Fibroblast of skin of left quadriceps (primary cell): ENCODE measurements around the gene MB.

ENCODE experiments used
- DNase-seq, 2 experiments: peaks; one replicate each; pipeline ENCODE4 v3.0.0-alpha.2; 2013; ENCODE audit warnings: low read depth in 2 of 2

The MB gene

DNA sequence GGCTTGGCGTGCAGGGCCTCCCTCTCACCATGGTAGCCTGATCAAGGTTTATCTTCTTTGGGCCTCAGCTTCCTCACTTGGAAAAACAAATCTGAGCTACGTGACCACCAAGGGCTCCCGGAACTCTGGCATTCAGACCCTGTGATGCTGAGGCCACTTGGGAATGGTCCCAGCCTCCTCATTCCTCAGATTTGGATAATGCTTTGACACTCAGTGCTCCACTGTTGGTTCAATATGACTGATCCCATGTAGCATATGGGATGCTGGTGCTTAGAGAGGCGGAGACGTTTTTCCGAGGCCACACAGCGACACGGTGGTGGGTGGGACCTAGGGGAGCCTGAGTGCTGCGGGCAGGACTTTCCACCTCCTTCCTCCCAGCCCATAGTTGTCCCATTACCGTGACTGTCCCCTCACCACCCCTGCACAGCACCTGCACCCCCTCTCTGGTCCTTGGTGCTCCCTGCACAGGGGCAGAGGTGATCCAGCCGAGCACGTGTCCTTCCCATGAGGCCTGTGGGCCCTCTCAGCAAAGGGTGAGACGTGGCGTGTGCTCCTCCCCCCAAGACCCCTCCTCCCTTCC is 23.1 kb downstream of the MB start:
- DNase-seq = no peak

DNA sequence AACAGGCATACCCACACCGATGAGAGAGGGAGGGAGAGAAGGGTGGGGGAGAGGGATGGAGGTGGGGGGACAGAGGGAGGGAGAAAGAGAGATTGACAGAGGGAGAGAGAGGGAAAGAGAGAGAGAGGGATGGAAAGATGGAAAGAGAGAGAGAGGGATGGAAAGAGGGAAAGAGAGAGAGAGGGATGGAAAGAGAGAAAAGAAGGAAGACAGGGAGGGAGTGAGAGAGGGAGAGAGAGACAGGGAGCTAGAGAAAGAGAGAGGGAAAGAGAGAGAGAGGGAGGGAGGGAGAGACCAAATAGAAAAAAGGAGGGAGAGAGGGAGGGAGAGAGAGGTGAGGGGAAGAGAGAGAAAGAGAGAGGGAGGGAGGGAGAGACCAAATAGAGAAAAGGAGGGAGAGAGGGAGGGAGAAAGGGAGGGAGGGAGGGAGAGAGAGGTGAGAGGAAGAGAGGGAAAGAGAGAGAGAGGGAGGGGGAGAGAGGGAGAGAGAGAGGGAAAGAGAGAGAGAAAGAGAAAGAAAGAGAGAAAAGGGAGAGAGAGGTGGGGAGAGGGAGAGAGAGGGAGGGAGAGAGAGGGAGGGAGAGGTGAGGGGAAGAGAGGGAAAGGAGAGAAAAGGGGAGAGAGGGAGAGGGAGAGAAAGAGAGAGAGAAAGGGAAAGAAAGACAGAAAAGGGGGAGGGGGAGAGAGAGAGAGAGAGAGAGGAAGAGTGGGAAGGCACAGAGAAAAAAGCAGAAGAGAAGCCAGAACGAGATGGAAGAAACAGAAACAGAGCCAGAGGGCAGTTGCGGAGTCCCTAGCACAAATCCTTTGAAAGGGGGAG is 23.8 kb downstream of the MB start:
- no peak for DNase-seq

DNA sequence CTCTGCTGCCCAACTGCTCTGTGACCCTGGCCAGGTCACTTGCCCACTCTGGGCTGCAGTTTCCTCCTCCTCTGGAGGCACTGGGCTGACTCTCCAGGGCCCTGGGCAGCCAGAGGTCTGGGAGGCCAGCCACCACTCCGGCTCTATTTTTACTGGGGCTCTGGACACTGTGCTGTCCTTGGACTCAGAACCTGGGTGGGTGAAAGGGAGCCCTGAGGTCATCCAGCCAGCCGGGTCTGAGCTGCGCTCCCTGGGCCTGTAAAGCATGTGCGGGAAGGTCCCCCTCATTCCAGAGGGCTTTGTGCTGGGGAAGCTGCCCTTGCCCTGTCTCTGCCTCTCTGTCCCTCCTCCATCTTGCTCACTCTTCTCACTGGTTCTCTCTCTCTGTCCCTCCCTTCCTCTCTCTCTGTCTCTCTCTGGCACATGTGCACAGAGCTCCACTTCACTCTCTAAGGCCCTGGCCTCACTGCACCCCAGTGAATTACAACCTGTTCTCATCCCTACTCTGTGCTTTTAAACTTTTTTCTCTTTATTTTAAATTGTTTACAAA is 24.6 kb downstream of the MB start:
- no peak for DNase-seq

DNA sequence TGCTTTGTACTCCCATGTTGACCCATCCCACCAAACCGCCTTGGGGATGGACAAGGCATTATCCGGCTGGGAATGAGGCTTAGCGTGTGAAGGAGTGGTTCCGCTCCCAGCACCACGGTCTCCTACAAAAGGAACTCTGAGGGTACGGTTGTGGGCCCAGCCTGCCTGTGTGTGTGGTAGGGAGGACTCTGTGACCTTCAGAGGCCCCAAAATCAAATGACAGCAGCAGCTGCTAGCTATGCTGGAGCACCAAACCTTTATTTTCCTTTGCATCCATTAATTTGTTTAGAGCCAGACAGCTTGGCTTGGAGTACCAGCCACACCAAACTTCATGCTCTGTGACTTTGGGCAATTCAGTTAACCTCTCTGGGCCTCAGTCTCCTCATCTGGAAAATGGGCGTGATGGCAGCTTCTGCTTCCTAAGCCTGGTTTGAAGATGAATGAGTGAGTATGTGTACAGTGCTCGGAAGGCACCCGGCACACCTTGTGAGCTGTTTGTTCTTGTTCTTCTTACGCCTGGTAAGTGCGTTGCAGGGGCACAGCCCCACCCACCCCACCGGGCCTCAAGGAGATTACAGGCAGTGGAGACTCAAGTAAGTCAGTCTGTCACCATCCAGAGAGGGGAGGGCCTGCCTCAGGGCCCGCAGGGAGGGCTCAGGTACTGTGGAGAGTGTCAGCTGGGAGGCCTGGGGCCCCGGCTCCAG is 25.3 kb downstream of the MB start:
- DNase-seq = no peak

DNA sequence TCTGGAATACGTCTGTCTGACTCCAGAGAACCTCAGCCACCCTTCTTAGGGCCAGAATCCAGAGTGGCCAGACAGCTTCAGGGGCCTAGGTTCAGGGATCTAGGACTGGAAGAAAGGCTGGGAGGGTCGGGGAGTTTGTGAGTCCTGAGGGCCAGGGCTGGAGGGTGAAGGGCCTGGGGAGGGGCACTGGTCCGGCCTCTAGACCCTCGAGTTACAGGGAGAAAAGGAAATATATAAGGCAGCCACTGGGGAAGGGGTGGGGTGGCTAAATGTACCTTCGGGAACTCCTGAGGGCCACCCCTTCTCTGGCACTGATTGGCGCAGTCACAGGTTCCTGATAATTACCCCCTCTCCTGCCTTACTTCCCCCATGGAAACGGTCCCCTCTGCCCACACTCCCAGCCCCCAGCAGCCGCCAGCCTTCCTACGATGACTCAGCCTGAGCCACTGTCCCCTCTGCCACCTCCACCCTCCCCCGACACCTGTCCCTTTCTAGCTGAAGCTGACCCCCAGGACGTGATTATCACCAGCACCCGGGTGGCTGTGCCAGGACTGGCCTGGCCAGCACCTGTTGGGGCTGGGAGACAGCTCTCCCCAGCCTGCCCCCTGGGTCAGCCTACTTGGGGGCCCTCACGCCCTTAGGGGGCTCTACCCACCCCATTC is 26.4 kb downstream of the MB start:
- no peak for DNase-seq

DNA sequence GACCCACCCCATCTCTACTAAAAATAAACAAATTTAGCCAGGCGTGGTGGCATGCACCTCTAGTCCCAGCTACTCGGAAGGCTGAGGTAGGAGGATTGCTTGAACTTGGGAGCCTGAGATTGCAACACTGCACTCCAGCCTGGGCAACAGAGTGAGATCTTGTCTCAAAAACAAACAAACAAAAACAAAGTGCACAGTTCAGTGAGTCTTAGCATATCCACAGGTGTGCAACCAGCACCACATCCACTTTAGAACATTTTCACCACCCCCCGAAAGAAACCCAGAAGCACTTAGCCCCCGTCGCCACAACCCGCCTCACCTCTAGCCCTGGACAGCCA is 27.4 kb downstream of the MB start:
- no peak for DNase-seq

DNA sequence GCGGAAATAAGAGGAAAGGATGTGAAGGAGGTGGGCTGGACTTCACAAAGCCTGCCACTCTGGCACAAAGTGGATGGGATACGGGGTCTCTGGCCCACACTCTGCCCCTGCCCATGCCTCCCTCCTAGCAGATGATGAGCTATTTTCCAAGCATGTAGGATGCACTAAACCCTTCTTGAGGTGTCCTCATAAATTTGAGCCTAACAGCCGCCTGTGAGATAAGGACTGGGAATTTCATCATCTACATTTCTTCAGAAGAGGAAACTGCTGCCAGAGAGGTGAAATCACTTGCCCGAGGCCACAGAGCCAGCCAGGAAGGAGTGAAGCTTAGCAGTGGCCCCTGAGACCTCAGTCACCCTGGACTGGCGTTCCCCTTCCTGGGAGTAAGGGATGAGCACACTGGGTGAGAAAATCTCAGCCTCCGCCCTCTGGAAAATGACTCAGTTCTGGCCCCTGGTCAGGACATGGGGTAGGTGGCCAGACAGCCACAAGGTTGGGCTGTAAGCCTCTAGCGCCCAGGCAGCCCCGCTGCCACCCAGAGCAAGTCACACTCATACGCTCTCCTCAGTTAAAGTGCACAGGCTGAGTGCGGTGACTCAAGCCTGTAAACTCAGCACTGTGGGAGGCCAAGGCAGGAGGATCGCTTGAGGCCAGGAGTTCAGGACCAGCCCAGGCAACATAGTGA is 27.9 kb downstream of the MB start:
- DNase-seq = peak; percentile 38 to 47

DNA sequence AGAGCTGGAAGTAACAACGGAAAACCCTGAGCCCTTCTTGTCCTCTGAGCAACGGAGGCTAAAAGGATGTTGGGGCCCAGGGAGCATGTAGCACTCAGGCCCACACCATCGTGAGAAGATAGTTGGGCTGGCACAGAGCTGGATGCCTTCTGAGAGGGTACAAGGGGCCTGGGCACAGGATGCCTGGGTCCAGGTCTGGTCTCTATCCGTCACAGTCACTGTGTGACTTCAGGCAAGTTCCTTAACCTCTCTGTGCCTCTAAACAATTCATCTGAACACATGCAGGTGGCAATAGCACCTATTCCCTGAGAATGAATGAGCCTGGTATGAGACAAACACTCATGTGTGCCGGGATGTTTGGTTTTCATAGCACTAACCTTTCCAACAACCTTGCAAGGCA is 29.2 kb downstream of the MB start:
- DNase-seq = no peak

DNA sequence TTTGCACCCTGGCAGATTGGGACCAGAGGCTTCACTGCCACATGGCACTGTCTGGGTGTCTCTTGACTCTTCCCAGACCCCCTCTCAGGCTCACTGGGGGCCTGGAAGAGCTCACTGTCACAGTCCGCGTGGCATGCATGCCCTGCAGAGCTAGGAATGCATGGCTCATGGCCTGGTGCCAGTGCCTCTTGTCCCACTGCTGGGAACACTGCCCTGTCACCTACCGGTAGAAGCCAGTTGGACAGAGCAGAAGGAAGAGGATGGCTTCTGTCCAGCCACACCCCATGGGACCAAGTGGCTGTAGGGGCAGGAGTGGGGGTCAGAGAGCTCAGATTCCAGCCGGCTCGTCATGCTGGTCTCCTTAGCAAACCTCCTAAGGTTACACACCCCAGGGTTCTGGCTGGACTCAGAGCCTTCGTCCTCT is 29.7 kb downstream of the MB start:
- no peak for DNase-seq

DNA sequence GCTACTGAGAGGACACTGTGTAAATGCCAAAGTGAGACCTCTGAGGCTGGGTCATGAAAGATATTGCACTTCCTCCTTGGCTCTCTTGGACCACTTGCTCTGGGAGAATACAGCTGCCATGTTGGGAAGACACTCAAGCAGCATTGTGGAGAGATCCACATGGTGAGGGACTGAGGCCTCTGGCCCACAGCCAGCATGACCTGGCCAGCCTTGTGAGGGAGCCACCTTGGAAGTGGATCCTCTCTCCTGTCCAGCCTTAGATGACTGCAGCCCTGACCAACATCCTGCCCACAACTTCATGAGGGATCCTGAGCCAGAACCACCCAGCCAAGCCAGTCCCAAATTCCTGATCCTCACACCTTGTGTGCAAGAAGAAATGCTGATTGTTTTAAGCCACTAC is 30.4 kb downstream of the MB start:
- DNase-seq = no peak

DNA sequence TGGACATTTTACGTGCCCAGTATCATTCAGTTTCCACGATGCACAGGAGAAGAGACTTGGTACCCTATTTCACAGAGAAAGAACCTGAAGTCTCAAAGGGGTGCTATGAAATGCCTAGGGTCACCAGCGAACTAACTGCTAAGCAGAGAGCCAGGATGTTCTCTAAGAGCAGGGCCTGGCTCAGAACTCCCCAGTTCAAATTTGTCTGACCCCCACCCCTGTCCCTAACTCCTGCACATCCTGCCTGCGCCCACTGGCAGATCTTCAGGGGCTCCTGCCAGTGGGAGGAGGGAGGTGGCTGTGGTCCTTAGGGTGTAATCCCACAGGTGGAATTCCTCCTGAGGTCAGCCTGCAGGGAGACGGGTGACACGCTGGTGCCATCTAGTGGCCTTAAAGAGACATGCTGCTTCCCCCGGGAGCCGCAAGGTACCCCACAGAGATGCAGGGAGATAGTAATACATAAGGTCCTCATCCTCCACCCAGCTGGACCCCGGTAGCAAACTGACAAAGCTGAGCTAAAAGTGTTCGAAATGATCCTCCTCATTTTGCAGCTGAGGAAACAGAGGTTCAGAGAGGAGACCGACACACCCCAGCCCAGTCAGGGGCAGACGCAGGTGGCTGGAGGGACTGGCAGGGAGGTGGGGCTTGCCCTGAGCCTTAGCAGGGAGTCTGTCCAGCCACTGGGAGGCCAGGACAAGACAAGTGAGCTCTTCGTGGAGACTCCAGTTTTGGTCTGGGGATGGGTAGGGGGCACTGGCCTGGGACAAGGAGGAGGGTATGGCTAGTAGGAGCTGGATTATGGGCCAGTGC is 34.1 kb downstream of the MB start:
- DNase-seq = no peak

DNA sequence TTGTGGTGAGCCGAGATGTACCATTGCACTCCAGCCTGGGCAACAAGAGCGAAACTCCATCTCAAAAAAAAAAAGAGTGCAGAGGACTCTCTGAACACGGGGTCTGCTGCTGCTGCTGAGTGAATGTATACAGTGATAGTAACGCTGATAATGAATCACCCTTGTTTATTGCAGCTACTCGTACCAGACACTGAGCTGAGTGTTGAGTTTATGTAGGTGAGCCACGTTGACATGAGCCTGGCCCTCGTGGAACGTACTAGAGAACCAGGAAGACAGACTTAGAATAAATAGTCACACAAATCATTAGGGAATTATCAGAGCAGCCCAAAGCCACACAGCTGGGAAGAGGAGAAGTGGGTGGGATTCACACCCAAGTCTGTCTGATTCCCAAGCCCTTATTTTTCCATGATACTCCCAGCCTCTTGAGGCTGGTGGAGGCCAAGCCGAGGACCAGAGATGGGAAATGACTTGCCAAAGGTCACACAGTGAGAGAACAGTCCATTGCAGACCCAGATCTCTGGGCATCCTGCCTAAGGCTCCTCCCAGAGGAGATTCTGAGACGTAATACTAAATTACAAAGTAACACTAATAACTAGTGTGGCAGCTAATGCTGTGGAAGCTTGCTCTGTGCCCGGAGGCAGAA is 34.8 kb downstream of the MB start:
- DNase-seq = no peak

DNA sequence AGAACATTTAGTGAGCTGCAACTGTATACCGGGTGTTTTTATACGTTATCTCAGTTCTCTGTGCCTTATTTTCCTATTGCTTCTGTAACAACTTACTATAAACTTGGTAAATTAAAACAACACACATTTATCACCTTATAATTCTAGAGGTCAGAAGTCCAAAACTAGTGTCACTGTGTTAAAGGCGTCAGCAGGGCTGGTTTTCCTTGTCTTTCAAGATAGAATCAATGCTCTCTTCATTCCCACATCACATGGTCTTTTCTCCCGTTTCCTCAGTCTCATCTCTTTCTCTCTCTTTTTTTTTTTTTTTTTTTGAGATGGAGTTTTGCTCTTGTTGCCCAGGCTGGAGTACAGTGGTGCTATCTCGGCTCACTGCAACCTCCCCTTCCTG is 36.1 kb downstream of the MB start:
- no peak for DNase-seq

DNA sequence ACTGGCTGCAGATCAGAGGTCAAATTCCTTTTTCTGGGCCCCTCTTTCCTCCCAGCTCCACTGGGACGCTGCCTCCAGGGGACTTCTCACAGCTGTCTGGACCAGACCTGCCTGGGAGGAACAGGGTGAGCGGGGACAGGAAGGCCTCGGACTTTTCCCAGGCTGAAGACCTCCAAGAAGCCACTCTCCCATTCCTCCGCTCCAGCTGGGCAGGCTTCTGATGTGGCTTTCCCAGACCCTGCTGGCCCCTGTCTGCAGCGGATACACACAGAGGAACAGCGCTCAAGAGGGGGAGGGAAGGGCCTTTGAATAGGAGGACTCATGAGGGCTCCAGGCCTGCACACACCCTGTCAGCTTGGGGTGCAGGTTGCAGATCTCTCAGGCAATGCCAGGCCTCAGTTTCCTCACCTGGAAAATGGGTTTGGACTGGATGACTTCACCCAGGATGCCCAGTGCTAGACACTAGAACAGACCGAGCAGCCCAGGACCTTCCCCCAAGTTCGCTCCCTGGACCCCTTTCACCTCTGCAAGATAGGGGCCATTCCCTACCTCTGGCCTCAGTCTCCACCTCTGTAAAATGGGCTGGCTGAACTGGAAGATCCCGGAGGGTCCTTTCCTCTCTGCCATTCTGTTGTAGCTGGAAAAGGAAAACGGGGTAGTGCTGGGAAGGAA is 36.6 kb downstream of the MB start:
- DNase-seq = no peak

DNA sequence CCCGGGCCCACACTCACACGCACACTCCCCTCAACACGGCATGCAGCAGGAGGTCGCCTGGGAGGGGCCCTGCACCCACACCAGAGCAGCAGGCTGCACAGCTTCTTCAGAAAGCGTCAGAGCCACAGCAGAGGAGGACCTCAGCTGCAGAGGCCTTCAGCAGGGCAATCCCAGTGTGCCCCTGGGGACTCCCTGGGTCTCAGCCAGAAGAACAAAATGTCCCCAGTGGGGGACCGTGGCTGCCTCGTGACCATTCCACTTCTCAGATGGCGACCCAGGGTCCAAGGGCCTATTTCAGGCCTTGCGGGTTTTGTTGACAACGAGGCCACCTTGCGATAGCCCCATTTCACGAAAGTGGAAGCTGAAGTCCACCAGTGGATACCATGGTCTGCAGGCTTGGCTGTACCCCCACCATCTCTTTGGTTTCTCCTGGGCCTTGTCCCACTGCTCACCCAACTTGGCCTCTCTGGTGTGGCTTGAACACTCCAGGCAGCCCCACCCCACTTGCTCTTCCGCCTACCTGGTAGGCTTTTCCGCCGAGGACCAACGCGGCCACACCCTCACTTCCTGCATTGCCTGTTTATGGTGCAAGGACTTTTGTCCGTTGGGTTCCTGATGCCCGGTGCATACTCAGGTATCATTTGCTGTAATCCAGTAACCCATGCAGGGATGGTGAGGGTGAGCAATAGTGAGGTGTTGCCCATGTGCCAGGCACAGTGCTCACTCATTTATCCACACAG is 38.1 kb downstream of the MB start:
- no peak for DNase-seq

DNA sequence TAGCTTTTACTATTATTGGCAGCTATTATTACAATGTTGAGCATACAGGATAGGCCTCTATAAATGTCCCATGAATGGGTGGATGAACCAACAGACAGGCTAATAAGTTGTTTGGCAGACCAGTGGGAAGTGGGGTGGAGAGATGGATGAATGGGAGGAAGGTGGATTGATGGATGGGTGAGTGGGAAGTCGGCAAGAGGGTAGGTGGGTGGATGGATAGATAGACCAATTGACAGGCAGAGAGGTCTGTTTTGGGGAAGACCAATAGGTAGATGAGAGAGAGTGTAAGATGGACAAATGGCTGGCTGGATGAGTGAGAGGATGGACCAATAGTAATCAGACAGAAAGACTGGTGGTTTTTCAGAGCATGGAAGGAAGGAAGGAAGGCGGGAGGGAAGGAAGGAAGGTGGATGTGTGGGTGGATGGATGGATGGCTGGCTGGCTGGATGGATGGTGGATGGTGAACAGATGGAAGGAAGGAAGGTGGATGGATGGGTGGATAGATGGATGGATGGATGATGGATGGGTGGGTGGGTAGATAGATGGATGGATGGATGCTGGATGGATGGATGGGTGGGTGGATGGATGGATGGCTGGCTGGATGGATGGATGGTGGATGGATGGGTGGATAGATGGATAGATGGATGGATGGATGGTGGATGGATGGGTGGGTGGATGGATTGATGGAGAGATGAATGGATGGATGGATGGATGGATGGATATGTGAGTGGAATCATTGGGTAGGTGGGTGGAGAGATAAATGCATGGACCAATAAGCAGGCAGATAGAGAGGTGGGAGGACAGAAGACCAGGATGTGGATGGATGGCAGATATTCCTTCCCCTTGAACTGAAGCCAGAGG is 39.1 kb downstream of the MB start:
- no peak for DNase-seq

DNA sequence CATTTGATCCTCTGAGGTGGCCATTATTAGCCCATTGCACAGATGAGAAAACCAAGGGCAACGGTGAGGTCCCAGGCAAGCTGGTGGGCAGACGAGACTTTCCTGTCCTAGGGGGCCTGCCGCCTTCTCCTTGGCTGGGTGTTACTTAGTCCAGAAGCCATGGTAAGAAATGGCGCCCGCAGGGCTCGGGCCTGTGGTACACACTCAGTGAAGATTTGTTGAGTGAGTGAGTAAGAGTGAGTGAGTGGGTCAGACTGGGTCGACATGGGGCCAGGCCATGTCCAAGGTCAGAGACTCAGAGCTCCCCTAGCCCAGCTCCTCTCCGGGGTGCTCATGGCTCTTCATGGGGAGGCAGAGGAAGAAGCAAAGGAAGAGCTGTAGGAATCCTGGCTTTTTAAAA is 40.5 kb downstream of the MB start:
- no peak for DNase-seq

DNA sequence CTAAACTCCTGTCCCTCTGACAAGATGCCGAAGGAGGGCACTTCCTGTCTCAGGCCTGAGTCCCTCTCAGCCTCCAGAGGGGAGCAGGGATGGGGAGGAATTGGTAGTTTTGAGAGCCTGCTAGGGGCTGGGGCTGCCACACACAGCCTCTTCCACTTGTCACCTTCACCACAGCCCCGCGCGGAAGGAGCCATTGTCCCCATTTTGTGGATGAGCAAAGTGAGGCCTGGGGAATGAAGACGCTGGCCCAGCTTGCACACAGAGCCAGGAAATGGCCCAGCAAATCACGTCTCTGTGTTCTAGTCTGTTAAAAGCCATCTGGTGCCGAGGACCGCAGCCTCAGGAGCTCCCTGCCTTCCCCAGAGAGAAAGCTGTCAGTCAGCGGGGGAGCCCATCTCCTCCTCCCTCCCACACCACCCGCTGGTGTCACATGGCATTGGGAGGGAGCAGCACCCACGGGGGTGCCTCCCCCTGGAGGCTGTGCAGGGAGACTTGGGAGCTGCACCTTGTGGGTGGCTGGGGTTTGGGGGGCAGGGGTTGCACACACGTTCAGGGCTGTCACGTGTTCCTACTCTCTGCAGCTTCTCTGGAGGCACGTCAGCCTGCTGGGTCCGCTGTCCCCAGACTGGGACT is 41.9 kb downstream of the MB start:
- no peak for DNase-seq
